Tibial nerve (tissue), 4 donors: ENCODE measurements around the gene TCAIM. TPM values are rescaled to one million over a fixed set of nuclear protein-coding genes. Genes with fewer than 3 reads are reported as not detected.
"Not testable (repeated sequence)": the region's sequence is repeated elsewhere in the genome, so short reads cannot be mapped to it uniquely, and the experiment has no call there.

Source experiments
- DNase-seq, 2 donors: peaks; one replicate each; pipeline ENCODE4 v3.0.0-alpha.2; 2019; ENCODE audit warnings: low spot score in 2 of 2
- H3K27ac ChIP-seq, 4 donors: fragments of 200-600 bp; sonication (generic) in 3 of 4; one replicate each; pipeline ENCODE4 v1.5.1; 2017 to 2019; ENCODE audit warnings: mild to moderate bottlenecking in 1 of 4
- H3K27me3 ChIP-seq, 2 donors: fragments of 200-600 bp; sonication (generic) in 1 of 2; one replicate each; pipeline versions ENCODE4 v1.5.1 to v1.6.0; 2017 to 2019
- H3K36me3 ChIP-seq, 3 donors: fragments of 200-600 bp; sonication (generic); one replicate each; pipeline ENCODE4 v1.5.1; 2018 to 2019
- H3K4me1 ChIP-seq, 4 donors: fragments of 200-600 bp; sonication (generic) in 3 of 4; one replicate each; pipeline ENCODE4 v1.5.1; 2017 to 2019
- H3K4me3 ChIP-seq, 4 donors: fragments of 200-600 bp; sonication (generic) in 3 of 4; one replicate each; pipeline ENCODE4 v1.5.1; 2017 to 2019; ENCODE audit warnings: mild to moderate bottlenecking in 1 of 4, moderate library complexity in 1 of 4
- H3K9me3 ChIP-seq, 4 donors: fragments of 200-600 bp; sonication (generic) in 3 of 4; one replicate each; pipeline ENCODE4 v1.5.1; 2017 to 2019
- EP300 ChIP-seq, 2 donors: sonication (generic); formaldehyde crosslinking; IDR thresholded peaks; one replicate each; pipeline ENCODE4 v1.6.1; 2017; ENCODE audit warnings: antibody characterized with exemption in 2 of 2, mild to moderate bottlenecking in 1 of 2
- POLR2A ChIP-seq, 2 donors: fragments of 450-650 bp; IDR thresholded peaks; one replicate each; pipeline ENCODE4 v1.6.1; 2017; ENCODE audit warnings: antibody characterized with exemption in 2 of 2, mild to moderate bottlenecking in 2 of 2, moderate library complexity in 2 of 2
- WGBS, 2 donors: methylation state at CpG; one replicate each; pipeline ENCODE4 v1.1.5; 2018; 5-methylcytosine and 5-hydroxymethylcytosine counted together
- total RNA-seq, 4 donors: library from RNA; depleted of rRNA; stranded (reverse); fragments of >200 nt; gene quantifications; one replicate each; pipeline ENCODE4 v1.1.0, GENCODE V29; 2016
- TF ChIP-seq, protein P1 (sequence below), 5 experiments: fragments of 200-600 bp in 3 of 5; fragments of 450-650 bp in 2 of 5; sonication (generic) in 3 of 5; IDR thresholded peaks; one replicate each; pipeline ENCODE4 v1.5.1; 2016 to 2019; ENCODE audit warnings: antibody characterized with exemption in 5 of 5, mild to moderate bottlenecking in 3 of 5, moderate library complexity in 2 of 5

TCAIM gene
- total RNA-seq, 4 donors from 2014 or later: 24.1 to 41.3 (median 28.0) TPM

- H3K36me3 ChIP-seq: peaks cover 0 to 26% (median 0%) of the 10 kb centered on the region in 3 donors
- 95 to 97% methylated on average over 6 to 7 of the region's 7 CpGs for WGBS, 2 donors
- no peak for TF ChIP-seq EP300 (IDR thresholded peaks at IDR 0.05)
- no peak for TF ChIP-seq POLR2A (IDR thresholded peaks at IDR 0.05)
- TF ChIP-seq, protein P1, sequence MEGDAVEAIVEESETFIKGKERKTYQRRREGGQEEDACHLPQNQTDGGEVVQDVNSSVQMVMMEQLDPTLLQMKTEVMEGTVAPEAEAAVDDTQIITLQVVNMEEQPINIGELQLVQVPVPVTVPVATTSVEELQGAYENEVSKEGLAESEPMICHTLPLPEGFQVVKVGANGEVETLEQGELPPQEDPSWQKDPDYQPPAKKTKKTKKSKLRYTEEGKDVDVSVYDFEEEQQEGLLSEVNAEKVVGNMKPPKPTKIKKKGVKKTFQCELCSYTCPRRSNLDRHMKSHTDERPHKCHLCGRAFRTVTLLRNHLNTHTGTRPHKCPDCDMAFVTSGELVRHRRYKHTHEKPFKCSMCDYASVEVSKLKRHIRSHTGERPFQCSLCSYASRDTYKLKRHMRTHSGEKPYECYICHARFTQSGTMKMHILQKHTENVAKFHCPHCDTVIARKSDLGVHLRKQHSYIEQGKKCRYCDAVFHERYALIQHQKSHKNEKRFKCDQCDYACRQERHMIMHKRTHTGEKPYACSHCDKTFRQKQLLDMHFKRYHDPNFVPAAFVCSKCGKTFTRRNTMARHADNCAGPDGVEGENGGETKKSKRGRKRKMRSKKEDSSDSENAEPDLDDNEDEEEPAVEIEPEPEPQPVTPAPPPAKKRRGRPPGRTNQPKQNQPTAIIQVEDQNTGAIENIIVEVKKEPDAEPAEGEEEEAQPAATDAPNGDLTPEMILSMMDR (IDR thresholded peaks at IDR 0.05): no peak
Measured at GRCh38 chr3:44387404-44387803, 48.8 kb downstream of the TCAIM start.

GRCh38 chr3:44392489-44392888 lies 53.9 kb downstream of the TCAIM start:
- 94% methylated on average over 1 of the region's 1 CpG for WGBS, 2 donors
- Histone ChIP-seq H3K27me3 (no peaks in the 10 kb centered on the region), H3K4me1 (no peaks in the 10 kb centered on the region), H3K9me3 (peaks cover 0 to 5% (median 0%) of the 10 kb centered on the region in 4 donors), H3K36me3 (peaks cover 0 to 42% (median 0%) of the 10 kb centered on the region in 3 donors), H3K27ac (no peak overlapping the region), H3K4me3 (no peak overlapping the region)
- TF ChIP-seq EP300 (IDR thresholded peaks at IDR 0.05) (no peak), POLR2A (IDR thresholded peaks at IDR 0.05) (no peak)
- TF ChIP-seq, protein P1 (IDR thresholded peaks at IDR 0.05): no peak
- DNase-seq: no peak

More at GRCh38 chr3:44387404-44387803, 48.8 kb downstream of the TCAIM start:
- H3K27ac ChIP-seq: no peak overlapping the region
- no peaks in the 10 kb centered on the region for H3K27me3 ChIP-seq
- no peak overlapping the region for H3K4me3 ChIP-seq
- H3K9me3 ChIP-seq: peaks cover 0 to 26% (median 0%) of the 10 kb centered on the region in 4 donors
- no peaks in the 10 kb centered on the region for H3K4me1 ChIP-seq
- DNase-seq: no peak

DNA sequence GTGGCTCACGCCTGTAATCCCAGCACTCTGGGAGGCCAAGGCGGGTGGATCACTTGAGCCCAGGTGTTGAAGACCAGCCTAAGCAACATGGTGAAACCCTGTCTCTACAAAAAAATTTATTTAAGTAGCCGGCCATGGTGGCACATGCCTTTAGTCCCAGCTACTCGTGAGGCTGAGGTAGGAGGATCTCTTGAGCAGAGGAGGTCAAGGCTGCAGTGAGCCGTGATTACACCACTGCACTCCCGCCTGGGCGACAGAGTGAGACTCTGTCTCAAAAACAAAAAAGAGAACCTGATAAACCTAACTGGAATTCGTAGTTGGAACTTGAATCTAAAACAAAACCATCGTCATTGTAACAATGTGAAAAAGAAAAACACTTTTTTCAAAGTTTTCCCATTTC lies 57.1 kb downstream of the TCAIM start:
- no peak for DNase-seq
- Histone ChIP-seq H3K4me1 (no peaks in the 10 kb centered on the region), H3K27ac (no peak overlapping the region), H3K36me3 (peaks cover 0 to 43% (median 0%) of the 10 kb centered on the region in 3 donors), H3K9me3 (peaks cover 0 to 3% (median 0%) of the 10 kb centered on the region in 4 donors), H3K27me3 (no peaks in the 10 kb centered on the region), H3K4me3 (no peak overlapping the region)
- WGBS, 2 donors: 91 to 95% methylated on average over 9 of the region's 9 CpGs
- TF ChIP-seq EP300 (IDR thresholded peaks at IDR 0.05) (no peak), POLR2A (IDR thresholded peaks at IDR 0.05) (no peak)
- TF ChIP-seq, protein P1 (IDR thresholded peaks at IDR 0.05): no peak

GRCh38 chr3:44396200-44397171 lies 57.9 kb downstream of the TCAIM start:
- Histone ChIP-seq H3K4me1 (no peaks in the 10 kb centered on the region), H3K27ac (no peak overlapping the region), H3K9me3 (peaks cover 0 to 3% (median 0%) of the 10 kb centered on the region in 4 donors), H3K4me3 (no peak overlapping the region), H3K36me3 (peaks cover 0 to 46% (median 0%) of the 10 kb centered on the region in 3 donors), H3K27me3 (no peaks in the 10 kb centered on the region)
- DNase-seq: no peak
- WGBS, 2 donors: 91 to 94% methylated on average over 9 of the region's 9 CpGs
- no peak for TF ChIP-seq EP300 (IDR thresholded peaks at IDR 0.05)
- no peak for TF ChIP-seq POLR2A (IDR thresholded peaks at IDR 0.05)
- TF ChIP-seq, protein P1 (IDR thresholded peaks at IDR 0.05): no peak

DNA sequence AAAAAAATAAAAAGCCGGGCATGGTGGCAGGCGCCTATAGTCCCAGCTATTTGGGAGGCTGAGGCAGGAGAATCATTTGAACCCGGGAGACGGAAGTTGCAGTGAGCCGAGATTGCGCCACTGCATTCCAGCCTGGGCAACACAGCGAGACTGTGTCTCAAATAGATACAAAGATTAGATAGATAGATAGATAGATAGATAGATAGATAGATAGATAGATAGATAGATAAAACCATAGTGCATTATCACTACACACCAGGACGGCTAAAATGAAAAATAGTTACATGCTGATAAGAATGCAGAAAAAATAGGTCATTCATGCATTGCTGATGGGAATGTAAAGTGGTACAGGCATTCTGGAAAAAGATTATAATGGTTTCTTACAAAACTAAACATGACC lies 59.7 kb downstream of the TCAIM start:
- H3K4me3 ChIP-seq, H3K27me3 ChIP-seq, H3K4me1 ChIP-seq, H3K9me3 ChIP-seq, H3K27ac ChIP-seq, DNase-seq: not testable (repeated sequence)
- WGBS, 2 donors: 94 to 97% methylated on average over 8 of the region's 8 CpGs
- peaks cover 0 to 52% (median 0%) of the 10 kb centered on the region in 3 donors for H3K36me3 ChIP-seq
